RCC 7860 (cell line): ENCODE results near the gene HSPA12B.

Source experiments
- DNase-seq: peaks from one replicate; pipeline ENCODE4 v3.0.0-alpha.2; 2015; ENCODE audit warnings: low spot score
- FAIRE-seq: peaks from 2 replicates; lab custom pipeline; 2012; peaks lifted over from hg19 to GRCh38; lab: Jason Lieb, UNC

The HSPA12B gene

GRCh38 chr20:3728354-3728753 is 4.1 kb upstream of the HSPA12B start:
- FAIRE-seq (no peak), DNase-seq (no peak)

DNA sequence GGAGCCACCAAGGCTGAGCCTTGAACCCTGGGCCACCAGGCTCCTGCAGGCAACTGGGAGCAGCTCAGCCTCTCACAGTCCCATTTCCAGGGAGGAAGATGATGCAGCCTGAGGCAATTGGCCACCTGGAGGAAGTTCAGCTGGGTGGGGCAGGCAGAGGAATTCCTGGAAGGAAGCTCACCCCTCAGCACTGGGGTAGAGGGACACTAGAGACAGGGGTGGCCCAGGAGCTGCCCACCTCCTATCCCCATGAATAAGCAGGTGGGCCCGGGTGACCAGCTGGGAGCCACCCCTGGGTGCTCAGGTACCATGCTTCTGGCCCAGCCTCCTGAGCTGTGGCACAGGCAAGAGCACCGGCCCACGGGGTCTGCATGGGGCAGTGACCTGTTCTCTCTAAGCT is 3.6 kb upstream of the HSPA12B start:
- DNase-seq: no peak
- FAIRE-seq: no peak

GRCh38 chr20:3729378-3729777 is 3.1 kb upstream of the HSPA12B start:
- no peak for DNase-seq
- FAIRE-seq: no peak

DNA sequence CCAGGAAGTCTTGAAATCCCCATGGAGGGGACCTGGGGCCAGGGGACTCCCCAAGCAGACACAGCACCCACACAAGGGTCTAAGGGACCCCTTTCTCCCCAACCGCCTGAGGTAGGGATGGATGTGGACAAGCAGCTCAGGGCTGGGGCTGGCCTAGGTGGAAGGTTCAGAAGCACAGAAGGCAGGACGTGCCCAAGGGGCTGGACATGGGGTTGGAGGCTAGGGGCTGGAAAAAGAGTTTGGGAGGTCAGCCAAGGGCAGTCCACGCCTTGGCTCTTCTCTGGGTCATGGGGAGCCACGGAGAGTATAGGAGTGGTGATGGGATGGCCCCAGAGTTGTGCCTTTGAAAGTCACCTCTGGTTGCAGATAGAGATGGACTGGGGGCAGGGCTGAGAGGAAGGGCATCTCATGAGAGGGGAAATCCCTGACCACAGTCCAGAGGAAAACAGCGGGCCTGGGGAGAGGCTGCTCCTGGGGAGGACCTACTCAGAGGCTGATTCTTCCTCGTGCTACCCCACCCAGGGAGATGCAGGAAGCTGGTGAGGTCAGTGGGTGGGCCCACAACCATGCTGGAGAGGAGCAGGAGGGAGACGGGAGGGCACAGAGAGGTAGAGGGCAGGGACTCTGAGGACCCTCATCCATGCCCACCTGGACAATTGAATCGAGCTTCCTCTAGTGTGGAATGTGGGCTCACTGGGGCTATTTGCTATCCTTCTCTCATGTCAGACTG is 2.5 kb upstream of the HSPA12B start:
- no peak for FAIRE-seq
- DNase-seq: no peak

- FAIRE-seq: no peak
- no peak for DNase-seq
Observed at GRCh38 chr20:3730803-3731672, 1.4 kb upstream of the HSPA12B start.

DNA sequence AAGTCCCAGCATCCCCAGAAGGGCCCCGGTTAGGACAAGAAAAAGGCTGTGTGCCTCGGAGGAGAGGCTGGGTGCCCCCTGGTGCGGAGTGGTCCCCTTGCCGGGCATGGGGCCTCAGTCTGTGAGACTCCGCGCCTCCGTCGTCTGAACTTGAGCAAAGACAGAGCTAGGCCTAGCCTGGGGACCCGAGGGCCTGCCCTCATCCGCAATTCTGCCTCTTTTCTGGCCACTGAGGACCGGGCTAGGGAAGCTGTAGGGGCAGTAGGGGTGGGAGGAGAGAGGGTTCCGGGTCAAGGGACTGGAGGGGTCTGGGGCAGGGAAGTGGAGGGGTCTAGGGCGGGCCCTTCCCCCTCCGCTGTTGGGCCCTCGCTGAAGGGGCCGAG is 550 bp upstream of the HSPA12B start:
- DNase-seq (no peak), FAIRE-seq (no peak)

DNA sequence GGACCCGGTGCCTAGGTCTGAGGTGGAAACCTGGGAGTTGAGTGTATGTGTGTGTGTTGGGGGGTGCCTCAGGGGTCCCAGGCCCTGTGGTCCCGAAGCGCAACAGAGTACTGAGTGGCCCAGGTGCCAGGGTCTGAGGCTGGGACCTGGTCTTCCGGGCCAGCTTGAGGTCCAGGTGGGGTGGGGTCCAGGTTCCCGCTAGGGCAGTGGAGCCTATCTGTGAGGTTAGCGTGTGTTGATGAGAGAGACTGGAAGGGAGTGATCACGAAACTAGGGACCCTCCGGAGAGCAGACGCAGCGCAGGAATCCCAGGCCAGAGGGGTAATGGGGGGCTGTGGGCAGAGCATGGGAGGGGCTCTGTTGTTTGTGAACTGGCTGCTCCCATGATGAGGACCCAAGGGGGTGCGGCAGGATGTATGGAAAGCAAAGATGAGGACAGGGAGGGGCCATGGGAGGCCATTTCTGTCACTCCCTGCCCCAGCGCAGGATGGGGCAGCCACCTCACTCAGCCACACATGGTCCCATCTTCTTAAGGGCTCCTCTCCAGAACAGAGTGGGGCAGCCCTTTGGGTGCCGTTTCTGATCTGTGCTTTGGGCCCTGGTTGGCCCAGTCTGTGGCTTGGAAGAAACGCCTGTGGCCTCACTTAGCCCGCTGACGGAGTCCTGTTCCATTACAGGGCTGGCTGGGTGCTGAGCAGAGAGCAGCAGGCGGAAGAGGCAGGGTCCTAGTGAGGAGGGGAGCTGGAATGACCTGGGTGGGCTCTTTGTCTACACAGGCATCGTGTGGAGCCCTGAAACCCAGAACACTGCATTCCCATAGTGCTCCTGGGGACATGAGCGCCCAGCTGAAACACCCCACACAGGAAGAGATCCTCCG is 872 bp downstream of the HSPA12B start:
- FAIRE-seq: no peak

GRCh38 chr20:3734111-3734843 is 1.8 kb downstream of the HSPA12B start:
- DNase-seq (no peak), FAIRE-seq (no peak)

More for the DNA sequence above, 872 bp downstream of the HSPA12B start:
- no peak for DNase-seq

GRCh38 chr20:3735768-3736167 is 3.3 kb downstream of the HSPA12B start:
- no peak for FAIRE-seq
- no peak for DNase-seq

GRCh38 chr20:3738111-3739053 is 5.9 kb downstream of the HSPA12B start:
- FAIRE-seq (no peak), DNase-seq (no peak)

DNA sequence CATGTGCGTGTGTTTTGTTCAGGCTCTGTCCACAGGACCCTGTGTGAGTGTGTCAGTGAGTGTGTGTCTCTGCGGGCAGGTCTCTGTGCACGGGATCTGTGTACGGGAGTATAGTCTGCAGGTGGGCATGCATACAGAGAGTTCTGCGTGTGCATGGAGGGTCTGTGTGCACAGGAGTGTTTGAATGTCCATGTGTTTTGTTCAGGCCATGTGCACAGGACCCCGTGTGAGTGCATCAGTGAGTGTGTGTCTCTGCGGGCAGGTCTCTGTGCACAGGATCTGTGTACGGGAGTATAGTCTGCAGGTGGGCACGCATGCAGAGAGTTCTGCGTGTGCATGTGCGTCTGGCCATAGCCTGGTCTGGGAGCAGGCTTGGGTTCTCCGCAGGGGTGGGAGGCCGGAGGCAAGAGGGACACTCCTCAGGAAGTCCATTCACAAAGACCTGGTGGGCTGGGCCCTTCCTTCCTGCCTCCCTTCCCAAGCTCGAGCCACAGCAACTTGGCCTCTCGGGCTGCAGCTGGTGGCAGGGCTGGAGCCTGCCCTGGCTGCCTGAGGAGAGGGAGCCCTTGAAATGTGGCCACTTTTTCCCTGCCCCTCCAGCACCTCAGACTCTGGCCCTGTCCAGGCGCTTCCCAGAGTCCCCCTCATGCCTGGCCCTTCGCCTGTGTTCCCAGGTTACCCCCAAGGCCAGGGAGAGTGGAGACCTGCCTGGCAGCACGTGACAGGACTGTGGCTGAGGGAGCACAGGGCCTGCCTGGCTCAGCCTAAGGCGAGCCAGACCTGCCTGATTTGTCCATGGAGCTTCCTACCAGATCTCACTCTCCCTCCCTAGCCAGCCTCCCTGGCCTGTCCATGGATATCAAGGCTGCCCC is 6.8 kb downstream of the HSPA12B start:
- FAIRE-seq (no peak), DNase-seq (no peak)

DNA sequence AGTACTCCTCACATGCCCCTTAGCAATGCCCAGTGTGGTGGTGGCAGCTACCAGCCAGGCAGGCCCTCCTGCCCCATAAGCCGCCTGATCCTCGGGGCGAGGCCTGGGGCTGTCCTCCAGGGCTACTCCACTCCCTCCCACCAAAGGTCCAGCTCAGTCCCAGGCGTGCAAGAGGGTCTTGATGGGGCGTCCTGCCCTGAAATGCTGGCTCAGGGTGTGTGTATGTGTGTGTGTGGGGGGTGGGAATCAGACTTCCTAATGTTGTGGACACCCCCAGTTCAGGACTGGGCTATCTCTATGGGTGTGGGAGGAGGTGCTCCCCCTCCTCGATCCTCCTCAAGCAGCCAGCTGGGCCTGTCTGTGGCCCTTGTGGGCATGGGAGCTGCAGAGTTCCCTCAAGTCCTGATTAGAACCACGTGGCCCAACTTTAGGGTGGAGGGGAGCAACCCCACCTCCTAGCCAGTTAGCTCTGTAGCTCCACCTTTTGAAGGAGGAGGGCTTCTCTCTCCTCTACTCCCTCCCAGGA is 7.5 kb downstream of the HSPA12B start:
- FAIRE-seq: no peak
- no peak for DNase-seq

DNA sequence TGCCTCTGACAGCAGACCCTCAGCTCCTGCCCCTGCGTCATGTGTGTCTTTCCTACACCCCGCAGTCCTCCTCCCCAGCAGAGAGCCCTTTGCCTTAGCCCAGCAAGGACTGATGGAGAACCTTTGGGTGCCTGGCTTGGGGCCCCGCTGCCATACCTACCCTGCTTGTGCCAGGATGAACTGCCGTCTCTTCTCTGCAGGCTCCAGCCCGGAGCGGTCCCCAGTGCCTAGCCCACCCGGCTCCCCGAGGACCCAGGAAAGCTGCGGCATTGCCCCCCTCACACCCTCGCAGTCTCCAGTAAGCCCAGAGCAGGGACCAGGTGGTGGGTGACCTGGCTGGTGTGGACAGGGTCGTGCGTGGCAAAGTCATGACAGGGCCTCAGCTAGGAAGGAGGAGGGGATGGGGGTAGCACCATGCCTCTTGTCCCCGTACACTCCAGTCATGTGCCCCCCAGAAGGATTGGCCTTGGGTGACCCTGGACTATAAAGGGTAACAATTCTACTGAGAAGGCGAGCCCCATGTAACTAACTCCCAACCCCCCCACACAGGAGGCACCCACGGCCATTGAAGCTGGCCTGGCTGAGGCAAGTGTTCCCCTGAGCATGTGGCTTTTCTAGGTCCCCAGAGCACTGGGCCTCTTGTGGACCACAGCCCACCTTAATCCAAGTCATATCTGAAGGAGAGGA is 8.3 kb downstream of the HSPA12B start:
- DNase-seq (no peak), FAIRE-seq (no peak)

GRCh38 chr20:3741836-3742458 is 9.5 kb downstream of the HSPA12B start:
- DNase-seq (no peak), FAIRE-seq (no peak)

- FAIRE-seq (no peak), DNase-seq (no peak)
Observed at GRCh38 chr20:3743251-3743650, 10.8 kb downstream of the HSPA12B start.

DNA sequence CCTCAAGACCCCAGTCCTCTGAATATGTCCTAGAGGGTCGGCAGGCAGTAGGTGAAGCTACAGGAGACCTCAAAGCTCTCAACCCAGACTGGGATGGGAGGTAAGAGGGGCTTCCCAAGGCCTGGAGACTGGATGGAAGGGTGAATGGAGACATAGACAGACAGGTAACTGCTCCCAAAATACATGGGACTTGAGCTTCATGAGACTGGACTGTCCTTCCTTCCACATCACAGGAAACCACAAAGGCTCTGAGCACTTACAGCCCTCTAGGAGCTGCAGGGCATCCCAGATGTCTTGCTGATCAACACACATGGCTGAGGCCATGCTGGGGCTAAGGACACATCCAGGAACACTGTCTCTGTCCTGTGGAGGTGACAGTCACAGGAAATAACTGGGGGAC is 11.6 kb downstream of the HSPA12B start:
- no peak for FAIRE-seq
- DNase-seq: no peak
